ENCODE measurements around the gene TSEN34. TPM values are rescaled to one million over a fixed set of nuclear protein-coding genes. Genes with fewer than 3 reads are reported as not detected.
"Not testable (repeated sequence)": the region's sequence is repeated elsewhere in the genome, so short reads cannot be mapped to it uniquely, and the experiment has no call there.

TSEN34 gene
- total RNA-seq, 2 donors from 2014 or later: 8.1 to 8.9 TPM

- peak overlapping the region; percentile 47 for H3K4me3 Mint-ChIP-seq
- H3K4me1 Mint-ChIP-seq: peaks cover 12% of the 10 kb centered on the region
- peak; percentile 82 for ATAC-seq
- H3K36me3 Mint-ChIP-seq (ENCODE audit: low read depth): no peaks in the 10 kb centered on the region
- peak; percentile 78 to 89 (median 86) for DNase-seq
- H3K9me3 ChIP-seq (ENCODE audit: control insufficient read depth, low read length, poor library complexity, severe bottlenecking): no peaks in the 10 kb centered on the region
- no peaks in the 10 kb centered on the region for H3K27me3 Mint-ChIP-seq
- peak overlapping the region; percentile 61 for H3K27ac Mint-ChIP-seq
These were observed 22.8 kb upstream of the TSEN34 start for GRCh38 chr19:54168174-54168917.

GRCh38 chr19:54169149-54169740 is 21.9 kb upstream of the TSEN34 start:
- no peak for DNase-seq
- no peaks in the 10 kb centered on the region for H3K9me3 ChIP-seq (ENCODE audit: control insufficient read depth, low read length, poor library complexity, severe bottlenecking)
- Mint-ChIP-seq H3K36me3 (ENCODE audit: low read depth) (no peaks in the 10 kb centered on the region), H3K4me1 (peaks cover 11% of the 10 kb centered on the region), H3K27ac (no peak overlapping the region), H3K4me3 (no peak overlapping the region), H3K27me3 (no peaks in the 10 kb centered on the region)
- no peak for ATAC-seq

GRCh38 chr19:54171736-54172431 is 19.2 kb upstream of the TSEN34 start:
- H3K9me3 ChIP-seq (ENCODE audit: control insufficient read depth, low read length, poor library complexity, severe bottlenecking); H3K4me3 Mint-ChIP-seq; H3K36me3 Mint-ChIP-seq (ENCODE audit: low read depth); H3K4me1 Mint-ChIP-seq; DNase-seq; H3K27me3 Mint-ChIP-seq; ATAC-seq: not testable (repeated sequence)
- H3K27ac Mint-ChIP-seq: peak overlapping the region; percentile 74

- no peak for DNase-seq
- Mint-ChIP-seq H3K36me3 (ENCODE audit: low read depth) (no peaks in the 10 kb centered on the region), H3K27ac (no peak within 1 kb of the TSS), H3K4me1 (peaks cover 6% of the 10 kb centered on the region), H3K27me3 (no peaks in the 10 kb centered on the region), H3K4me3 (no peak within 1 kb of the TSS)
- H3K9me3 ChIP-seq (ENCODE audit: control insufficient read depth, low read length, poor library complexity, severe bottlenecking): no peaks in the 10 kb centered on the region
- ATAC-seq: peak; percentile 25
These were observed 18.4 kb upstream of the TSEN34 start, which contains the start of gene TMC4 for GRCh38 chr19:54172471-54173358. TMC4 (minus strand) TSS chr19:54173160; CDS start chr19:54173117, 43 bp downstream.

- no peaks in the 10 kb centered on the region for H3K36me3 Mint-ChIP-seq (ENCODE audit: low read depth)
- H3K27me3 Mint-ChIP-seq: no peaks in the 10 kb centered on the region
- DNase-seq: no peak
- H3K9me3 ChIP-seq (ENCODE audit: control insufficient read depth, low read length, poor library complexity, severe bottlenecking): no peaks in the 10 kb centered on the region
- H3K4me3 Mint-ChIP-seq: no peak overlapping the region
- no peak overlapping the region for H3K27ac Mint-ChIP-seq
- no peak for ATAC-seq
- peaks cover 6% of the 10 kb centered on the region for H3K4me1 Mint-ChIP-seq
These were observed 17.8 kb upstream of the TSEN34 start for GRCh38 chr19:54173359-54173699.

GRCh38 chr19:54173951-54174834 is 16.9 kb upstream of the TSEN34 start:
- H3K27ac Mint-ChIP-seq: peak overlapping the region; percentile 29
- H3K36me3 Mint-ChIP-seq (ENCODE audit: low read depth): no peaks in the 10 kb centered on the region
- no peaks in the 10 kb centered on the region for H3K9me3 ChIP-seq (ENCODE audit: control insufficient read depth, low read length, poor library complexity, severe bottlenecking)
- H3K4me1 Mint-ChIP-seq: peaks cover 4% of the 10 kb centered on the region
- ATAC-seq (no peak), DNase-seq (no peak)
- no peaks in the 10 kb centered on the region for H3K27me3 Mint-ChIP-seq
- no peak overlapping the region for H3K4me3 Mint-ChIP-seq

- Mint-ChIP-seq H3K27ac (no peak overlapping the region), H3K4me3 (no peak overlapping the region), H3K27me3 (no peaks in the 10 kb centered on the region), H3K36me3 (ENCODE audit: low read depth) (no peaks in the 10 kb centered on the region), H3K4me1 (peaks cover 2% of the 10 kb centered on the region)
- H3K9me3 ChIP-seq (ENCODE audit: control insufficient read depth, low read length, poor library complexity, severe bottlenecking): no peaks in the 10 kb centered on the region
- DNase-seq: no peak
- ATAC-seq: peak; percentile 99
These were observed 12.4 kb upstream of the TSEN34 start for GRCh38 chr19:54178581-54179261.

- H3K9me3 ChIP-seq (ENCODE audit: control insufficient read depth, low read length, poor library complexity, severe bottlenecking): no peaks in the 10 kb centered on the region
- H3K4me1 Mint-ChIP-seq: peaks cover 2% of the 10 kb centered on the region
- DNase-seq (no peak), ATAC-seq (no peak)
- no peak overlapping the region for H3K4me3 Mint-ChIP-seq
- no peak overlapping the region for H3K27ac Mint-ChIP-seq
- H3K36me3 Mint-ChIP-seq (ENCODE audit: low read depth): no peaks in the 10 kb centered on the region
- H3K27me3 Mint-ChIP-seq: no peaks in the 10 kb centered on the region
These were observed 11.8 kb upstream of the TSEN34 start for GRCh38 chr19:54179262-54179852.

GRCh38 chr19:54179921-54180461 is 11.1 kb upstream of the TSEN34 start:
- no peak overlapping the region for H3K4me3 Mint-ChIP-seq
- no peaks in the 10 kb centered on the region for H3K36me3 Mint-ChIP-seq (ENCODE audit: low read depth)
- ATAC-seq (no peak), DNase-seq (no peak)
- no peaks in the 10 kb centered on the region for H3K27me3 Mint-ChIP-seq
- H3K9me3 ChIP-seq (ENCODE audit: control insufficient read depth, low read length, poor library complexity, severe bottlenecking): no peaks in the 10 kb centered on the region
- H3K4me1 Mint-ChIP-seq: peaks cover 2% of the 10 kb centered on the region
- H3K27ac Mint-ChIP-seq: no peak overlapping the region

- H3K27ac Mint-ChIP-seq: no peak overlapping the region
- DNase-seq: no peak
These were observed 10.4 kb upstream of the TSEN34 start for GRCh38 chr19:54180691-54181091.

GRCh38 chr19:54181894-54182293 is 9.2 kb upstream of the TSEN34 start:
- not testable (repeated sequence) for H3K36me3 Mint-ChIP-seq (ENCODE audit: low read depth); DNase-seq; H3K27me3 Mint-ChIP-seq

More at GRCh38 chr19:54180691-54181091, 10.4 kb upstream of the TSEN34 start:
- Mint-ChIP-seq H3K27me3 (no peaks in the 10 kb centered on the region), H3K4me1 (peaks cover 2% of the 10 kb centered on the region), H3K36me3 (ENCODE audit: low read depth) (no peaks in the 10 kb centered on the region), H3K4me3 (no peak overlapping the region)
- H3K9me3 ChIP-seq (ENCODE audit: control insufficient read depth, low read length, poor library complexity, severe bottlenecking): no peaks in the 10 kb centered on the region
- ATAC-seq: no peak

More at GRCh38 chr19:54181894-54182293, 9.2 kb upstream of the TSEN34 start:
- ATAC-seq; H3K4me1 Mint-ChIP-seq; H3K9me3 ChIP-seq (ENCODE audit: control insufficient read depth, low read length, poor library complexity, severe bottlenecking); H3K27ac Mint-ChIP-seq; H3K4me3 Mint-ChIP-seq: not testable (repeated sequence)

Measured in T-helper 17 cell (primary cell).